ENCODE data around the gene KIF3B. TPM values are rescaled to one million over a fixed set of nuclear protein-coding genes. Genes with fewer than 3 reads are reported as not detected.

The KIF3B gene
- total and polyA plus RNA-seq, 2 of the 13 experiments (the other 11 are each of a cell fraction or from before 2014, with no cell fraction given): 23.6 to 28.8 TPM

DNA sequence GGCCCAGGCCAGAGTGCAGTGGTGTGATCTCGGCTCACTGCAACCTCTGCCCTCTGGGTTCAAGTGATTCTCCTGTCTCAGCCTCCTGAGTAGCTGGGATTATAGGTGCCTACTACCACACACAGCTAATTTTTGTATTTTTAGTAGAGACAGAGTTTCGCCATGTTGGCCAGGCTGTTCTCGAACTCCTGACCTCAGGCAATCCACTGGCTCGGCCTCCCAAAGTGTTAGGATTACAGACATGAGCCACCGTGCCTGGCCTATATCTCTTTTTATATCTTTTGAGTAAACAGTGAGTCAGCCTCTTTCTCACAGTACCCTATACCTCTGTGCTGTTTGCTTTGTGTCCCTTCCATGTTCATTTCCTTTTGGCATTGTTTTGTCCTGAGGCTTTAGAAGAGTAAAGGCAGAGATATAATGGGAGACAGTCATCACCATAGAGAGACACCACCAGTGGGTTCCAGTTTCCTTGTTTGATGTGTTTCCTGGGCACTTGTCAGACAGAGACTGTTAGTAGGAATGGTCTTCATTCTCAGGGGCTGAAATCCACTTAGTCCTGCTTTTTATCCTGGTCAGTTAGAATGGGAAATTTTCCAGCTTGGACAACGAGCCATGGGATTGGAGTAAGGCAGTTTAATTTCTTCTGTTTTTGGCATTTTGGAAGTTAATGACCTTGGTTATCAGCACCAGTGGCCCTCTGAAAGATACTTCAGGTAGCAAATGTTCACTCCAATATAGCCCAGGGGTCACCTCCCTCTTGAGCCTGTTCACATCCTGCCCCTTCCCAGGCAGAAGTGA lies 48.5 kb downstream of the KIF3B start (continued):
- TF ChIP-seq, protein P1, sequence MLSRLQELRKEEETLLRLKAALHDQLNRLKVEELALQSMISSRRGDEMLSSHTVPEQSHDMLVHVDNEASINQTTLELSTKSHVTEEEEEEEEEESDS (CRISPR knock-in tag; IDR thresholded peaks at IDR 0.05; ENCODE audit: borderline replicate concordance): no peak
- no peak for TF ChIP-seq KDM5B (CRISPR knock-in tag; IDR thresholded peaks at IDR 0.05; ENCODE audit: borderline replicate concordance)
- TF ChIP-seq, protein P2, sequence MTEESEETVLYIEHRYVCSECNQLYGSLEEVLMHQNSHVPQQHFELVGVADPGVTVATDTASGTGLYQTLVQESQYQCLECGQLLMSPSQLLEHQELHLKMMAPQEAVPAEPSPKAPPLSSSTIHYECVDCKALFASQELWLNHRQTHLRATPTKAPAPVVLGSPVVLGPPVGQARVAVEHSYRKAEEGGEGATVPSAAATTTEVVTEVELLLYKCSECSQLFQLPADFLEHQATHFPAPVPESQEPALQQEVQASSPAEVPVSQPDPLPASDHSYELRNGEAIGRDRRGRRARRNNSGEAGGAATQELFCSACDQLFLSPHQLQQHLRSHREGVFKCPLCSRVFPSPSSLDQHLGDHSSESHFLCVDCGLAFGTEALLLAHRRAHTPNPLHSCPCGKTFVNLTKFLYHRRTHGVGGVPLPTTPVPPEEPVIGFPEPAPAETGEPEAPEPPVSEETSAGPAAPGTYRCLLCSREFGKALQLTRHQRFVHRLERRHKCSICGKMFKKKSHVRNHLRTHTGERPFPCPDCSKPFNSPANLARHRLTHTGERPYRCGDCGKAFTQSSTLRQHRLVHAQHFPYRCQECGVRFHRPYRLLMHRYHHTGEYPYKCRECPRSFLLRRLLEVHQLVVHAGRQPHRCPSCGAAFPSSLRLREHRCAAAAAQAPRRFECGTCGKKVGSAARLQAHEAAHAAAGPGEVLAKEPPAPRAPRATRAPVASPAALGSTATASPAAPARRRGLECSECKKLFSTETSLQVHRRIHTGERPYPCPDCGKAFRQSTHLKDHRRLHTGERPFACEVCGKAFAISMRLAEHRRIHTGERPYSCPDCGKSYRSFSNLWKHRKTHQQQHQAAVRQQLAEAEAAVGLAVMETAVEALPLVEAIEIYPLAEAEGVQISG (CRISPR knock-in tag; IDR thresholded peaks at IDR 0.05): peak; percentile 58; the same call in 1 of the 2 replicates
- TF ChIP-seq ZFP62 (CRISPR knock-in tag; IDR thresholded peaks at IDR 0.05): 0 out of 2 replicates have a peak, but pooled peaks have one; percentile 59
- TF ChIP-seq ZNF44 (CRISPR knock-in tag; IDR thresholded peaks at IDR 0.05): no peak
- TF ChIP-seq SMAD3 (CRISPR knock-in tag; IDR thresholded peaks at IDR 0.05): peak; percentile 96
- TF ChIP-seq ZNF30 (CRISPR knock-in tag; IDR thresholded peaks at IDR 0.05): no peak
- TF ChIP-seq, protein P3, sequence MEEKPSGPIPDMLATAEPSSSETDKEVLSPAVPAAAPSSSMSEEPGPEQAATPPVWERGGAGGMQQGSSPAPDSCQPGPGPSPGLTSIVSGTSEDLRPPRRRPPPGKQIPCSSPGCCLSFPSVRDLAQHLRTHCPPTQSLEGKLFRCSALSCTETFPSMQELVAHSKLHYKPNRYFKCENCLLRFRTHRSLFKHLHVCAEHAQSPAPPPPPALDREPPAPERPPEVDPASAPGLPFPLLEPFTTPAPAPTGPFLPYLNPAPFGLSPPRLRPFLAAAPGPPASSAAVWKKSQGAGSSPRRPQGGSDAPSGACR (CRISPR knock-in tag; IDR thresholded peaks at IDR 0.05): peak; percentile 62; the same call in 1 of the 2 replicates
- no peak for TF ChIP-seq ZFP36L2 (CRISPR knock-in tag; IDR thresholded peaks at IDR 0.05)
- TF ChIP-seq ZNF660 (CRISPR knock-in tag; IDR thresholded peaks at IDR 0.05; ENCODE audit: borderline replicate concordance, low read depth): no peak
- peak; percentile 100 for TF ChIP-seq FOSL2 (CRISPR knock-in tag; IDR thresholded peaks at IDR 0.05)
- no peak for TF ChIP-seq RBM39 (IDR thresholded peaks at IDR 0.05; ENCODE audit: low read depth, low read length, poor library complexity, severe bottlenecking)
- TF ChIP-seq, protein P4, sequence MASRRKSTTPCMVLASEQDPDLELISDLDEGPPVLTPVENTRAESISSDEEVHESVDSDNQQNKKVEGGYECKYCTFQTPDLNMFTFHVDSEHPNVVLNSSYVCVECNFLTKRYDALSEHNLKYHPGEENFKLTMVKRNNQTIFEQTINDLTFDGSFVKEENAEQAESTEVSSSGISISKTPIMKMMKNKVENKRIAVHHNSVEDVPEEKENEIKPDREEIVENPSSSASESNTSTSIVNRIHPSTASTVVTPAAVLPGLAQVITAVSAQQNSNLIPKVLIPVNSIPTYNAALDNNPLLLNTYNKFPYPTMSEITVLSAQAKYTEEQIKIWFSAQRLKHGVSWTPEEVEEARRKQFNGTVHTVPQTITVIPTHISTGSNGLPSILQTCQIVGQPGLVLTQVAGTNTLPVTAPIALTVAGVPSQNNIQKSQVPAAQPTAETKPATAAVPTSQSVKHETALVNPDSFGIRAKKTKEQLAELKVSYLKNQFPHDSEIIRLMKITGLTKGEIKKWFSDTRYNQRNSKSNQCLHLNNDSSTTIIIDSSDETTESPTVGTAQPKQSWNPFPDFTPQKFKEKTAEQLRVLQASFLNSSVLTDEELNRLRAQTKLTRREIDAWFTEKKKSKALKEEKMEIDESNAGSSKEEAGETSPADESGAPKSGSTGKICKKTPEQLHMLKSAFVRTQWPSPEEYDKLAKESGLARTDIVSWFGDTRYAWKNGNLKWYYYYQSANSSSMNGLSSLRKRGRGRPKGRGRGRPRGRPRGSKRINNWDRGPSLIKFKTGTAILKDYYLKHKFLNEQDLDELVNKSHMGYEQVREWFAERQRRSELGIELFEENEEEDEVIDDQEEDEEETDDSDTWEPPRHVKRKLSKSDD (CRISPR knock-in tag; IDR thresholded peaks at IDR 0.05; ENCODE audit: low read depth): no peak
- TF ChIP-seq, protein P5, sequence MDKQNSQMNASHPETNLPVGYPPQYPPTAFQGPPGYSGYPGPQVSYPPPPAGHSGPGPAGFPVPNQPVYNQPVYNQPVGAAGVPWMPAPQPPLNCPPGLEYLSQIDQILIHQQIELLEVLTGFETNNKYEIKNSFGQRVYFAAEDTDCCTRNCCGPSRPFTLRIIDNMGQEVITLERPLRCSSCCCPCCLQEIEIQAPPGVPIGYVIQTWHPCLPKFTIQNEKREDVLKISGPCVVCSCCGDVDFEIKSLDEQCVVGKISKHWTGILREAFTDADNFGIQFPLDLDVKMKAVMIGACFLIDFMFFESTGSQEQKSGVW (CRISPR knock-in tag; IDR thresholded peaks at IDR 0.05; ENCODE audit: borderline replicate concordance): no peak
- TF ChIP-seq, protein P6, sequence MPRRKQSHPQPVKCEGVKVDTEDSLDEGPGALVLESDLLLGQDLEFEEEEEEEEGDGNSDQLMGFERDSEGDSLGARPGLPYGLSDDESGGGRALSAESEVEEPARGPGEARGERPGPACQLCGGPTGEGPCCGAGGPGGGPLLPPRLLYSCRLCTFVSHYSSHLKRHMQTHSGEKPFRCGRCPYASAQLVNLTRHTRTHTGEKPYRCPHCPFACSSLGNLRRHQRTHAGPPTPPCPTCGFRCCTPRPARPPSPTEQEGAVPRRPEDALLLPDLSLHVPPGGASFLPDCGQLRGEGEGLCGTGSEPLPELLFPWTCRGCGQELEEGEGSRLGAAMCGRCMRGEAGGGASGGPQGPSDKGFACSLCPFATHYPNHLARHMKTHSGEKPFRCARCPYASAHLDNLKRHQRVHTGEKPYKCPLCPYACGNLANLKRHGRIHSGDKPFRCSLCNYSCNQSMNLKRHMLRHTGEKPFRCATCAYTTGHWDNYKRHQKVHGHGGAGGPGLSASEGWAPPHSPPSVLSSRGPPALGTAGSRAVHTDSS (CRISPR knock-in tag; conservative IDR thresholded peaks at IDR 0.05): no peak
- TF ChIP-seq, protein P7, sequence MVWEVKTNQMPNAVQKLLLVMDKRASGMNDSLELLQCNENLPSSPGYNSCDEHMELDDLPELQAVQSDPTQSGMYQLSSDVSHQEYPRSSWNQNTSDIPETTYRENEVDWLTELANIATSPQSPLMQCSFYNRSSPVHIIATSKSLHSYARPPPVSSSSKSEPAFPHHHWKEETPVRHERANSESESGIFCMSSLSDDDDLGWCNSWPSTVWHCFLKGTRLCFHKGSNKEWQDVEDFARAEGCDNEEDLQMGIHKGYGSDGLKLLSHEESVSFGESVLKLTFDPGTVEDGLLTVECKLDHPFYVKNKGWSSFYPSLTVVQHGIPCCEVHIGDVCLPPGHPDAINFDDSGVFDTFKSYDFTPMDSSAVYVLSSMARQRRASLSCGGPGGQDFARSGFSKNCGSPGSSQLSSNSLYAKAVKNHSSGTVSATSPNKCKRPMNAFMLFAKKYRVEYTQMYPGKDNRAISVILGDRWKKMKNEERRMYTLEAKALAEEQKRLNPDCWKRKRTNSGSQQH (CRISPR knock-in tag; IDR thresholded peaks at IDR 0.05; ENCODE audit: low read depth): no peak; the same call in 1 of the 2 replicates
- peak; percentile 87 for TF ChIP-seq NFE2L2 (IDR thresholded peaks at IDR 0.05; ENCODE audit: low read length)
- TF ChIP-seq HNRNPL (IDR thresholded peaks at IDR 0.05; ENCODE audit: low read depth, low read length): no peak
